COLO668 (cell line): ENCODE measurements around the gene PHF21B.

ENCODE experiments used
- DNase-seq: peaks from one replicate; lab custom pipeline; 2025; ENCODE audit not compliant: unreplicated experiment; lab: John Stamatoyannopoulos, UW

PHF21B gene

DNA sequence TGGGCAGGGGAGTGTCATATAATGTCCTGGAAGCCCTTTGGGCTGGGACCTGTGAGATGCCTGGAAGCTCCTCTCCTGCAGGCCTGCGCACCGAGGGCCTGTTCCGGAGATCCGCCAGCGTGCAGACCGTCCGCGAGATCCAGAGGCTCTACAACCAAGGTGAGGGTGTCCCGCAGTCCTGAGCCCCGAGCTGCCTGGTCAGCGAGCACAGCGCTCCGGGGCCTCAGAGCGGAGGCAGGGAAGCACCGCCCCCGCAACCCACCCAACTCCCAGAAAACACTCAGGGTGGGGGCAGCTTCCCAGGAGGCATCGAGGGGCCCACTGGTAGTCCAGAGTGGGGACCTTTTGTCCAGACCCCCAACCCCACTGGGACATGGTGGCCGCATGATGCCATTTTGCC is 161.9 kb downstream of the PHF21B start:
- DNase-seq: no peak

DNA sequence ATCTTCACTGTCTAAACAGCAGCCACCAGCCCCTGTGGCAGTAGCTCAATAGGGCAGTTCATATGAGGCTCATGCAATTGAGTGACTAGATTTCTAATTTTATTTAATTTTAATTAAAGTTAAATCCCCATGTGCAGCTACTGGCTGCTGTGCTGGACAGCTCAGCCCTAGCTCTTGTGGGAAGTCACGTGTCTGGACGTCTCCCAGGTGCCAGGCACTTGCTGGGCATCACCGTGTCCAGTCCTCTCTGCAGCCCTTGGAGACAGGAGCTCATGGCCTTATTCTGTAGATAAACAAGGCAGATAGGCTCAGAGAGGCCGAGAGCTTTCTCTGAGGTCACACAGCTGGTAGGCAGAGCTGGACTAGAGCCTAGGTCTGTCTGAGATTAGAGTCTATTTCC is 162.4 kb downstream of the PHF21B start:
- DNase-seq: no peak

DNA sequence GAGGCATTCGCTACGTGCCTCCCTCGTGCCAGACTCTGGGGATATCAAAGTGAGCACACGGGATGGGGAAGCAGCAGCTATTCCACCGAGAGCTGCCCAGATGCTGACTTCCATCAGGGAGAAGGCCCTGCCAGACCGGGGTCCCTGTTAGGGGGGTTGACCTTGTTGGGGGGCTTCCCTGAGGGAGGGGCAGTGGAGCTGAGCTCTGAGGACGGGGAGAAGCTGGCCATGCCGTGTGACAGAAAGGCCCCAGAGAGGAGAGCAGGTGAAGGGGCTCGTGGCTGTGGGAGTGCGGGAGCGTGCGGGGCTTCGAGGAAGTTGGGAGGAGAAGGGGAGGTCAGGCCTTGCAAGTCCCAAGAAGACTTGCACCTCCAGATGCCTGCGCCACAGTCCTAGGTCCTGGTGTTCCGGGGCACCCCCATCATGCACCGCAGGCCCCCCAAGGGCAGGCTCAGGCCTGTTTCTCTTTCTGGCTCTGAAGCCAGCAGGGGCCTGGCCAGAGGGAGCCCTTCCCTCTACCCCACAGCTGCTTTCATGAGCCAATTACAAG is 163.0 kb downstream of the PHF21B start:
- no peak for DNase-seq

DNA sequence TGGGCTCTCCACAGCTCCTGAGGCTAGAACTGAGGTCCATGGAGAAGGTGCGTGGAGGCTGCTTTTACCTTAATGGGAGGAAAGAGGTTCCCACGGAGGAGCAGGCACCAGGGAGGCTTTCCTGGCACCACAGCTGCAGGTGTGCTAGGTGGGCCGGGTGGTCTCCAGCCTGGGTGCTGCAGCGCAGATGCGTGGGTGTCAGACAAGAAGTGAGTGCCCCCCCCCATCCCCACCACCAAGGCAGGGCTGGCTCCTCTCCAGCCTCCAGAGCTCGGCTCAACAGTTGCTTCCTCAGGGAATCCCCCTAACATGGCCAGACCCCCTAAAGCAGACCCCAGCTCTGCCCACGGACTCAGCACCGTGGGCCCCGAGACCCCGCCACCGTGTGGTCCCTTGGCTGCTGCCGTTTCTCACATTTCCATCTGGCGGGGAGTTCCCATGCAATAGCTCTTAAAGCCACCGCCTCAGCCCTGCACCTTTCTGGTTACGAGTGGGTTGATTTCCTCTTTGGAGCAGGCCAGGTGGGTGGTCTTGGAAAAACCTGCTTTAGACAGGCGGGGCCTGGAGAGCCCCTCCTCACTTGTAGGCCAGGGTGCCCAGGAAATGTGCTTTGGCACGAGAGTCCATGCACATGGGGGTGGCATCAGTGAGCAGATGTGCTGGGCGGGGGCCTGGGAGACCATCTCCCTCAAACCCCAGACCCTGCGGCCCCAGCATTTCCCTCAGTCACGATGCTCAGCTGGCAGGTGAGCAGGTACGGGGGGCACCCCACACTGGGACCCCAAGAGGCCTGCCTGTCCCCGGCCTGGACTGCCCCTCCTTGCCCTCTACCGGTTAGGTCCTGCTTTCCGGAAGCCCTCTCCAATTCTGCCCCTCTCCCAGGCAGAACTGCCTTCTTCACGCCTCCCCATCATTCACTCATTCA is 163.7 kb downstream of the PHF21B start:
- DNase-seq: no peak

DNA sequence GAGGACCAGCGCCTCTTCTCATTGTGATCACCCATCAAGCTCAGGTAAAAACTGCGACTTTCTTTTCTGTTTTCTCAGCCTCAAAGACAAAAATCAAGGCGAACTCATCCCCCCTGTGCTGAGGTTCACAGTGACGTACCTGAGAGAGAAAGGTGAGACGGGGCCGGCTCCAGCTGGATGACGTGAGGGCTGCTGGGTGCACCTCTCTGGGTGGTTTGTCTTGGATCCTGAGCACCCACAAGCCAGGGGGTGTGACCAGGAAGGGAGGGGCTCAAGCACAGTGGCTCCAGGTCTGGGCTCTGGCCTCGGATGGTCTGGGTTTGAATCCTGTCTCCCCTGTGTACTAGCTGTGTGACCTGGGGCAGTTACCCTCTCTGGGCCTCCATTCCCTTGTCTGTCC is 164.6 kb downstream of the PHF21B start:
- no peak for DNase-seq

- peak; percentile 67 for DNase-seq
Observed at GRCh38 chr22:44842417-44842816, 167.4 kb downstream of the PHF21B start.

GRCh38 chr22:44840611-44841322 is 169.0 kb downstream of the PHF21B start:
- no peak for DNase-seq

- DNase-seq: no peak
Observed at GRCh38 chr22:44839721-44840120, 170.1 kb downstream of the PHF21B start.

GRCh38 chr22:44839061-44839460 is 170.7 kb downstream of the PHF21B start:
- no peak for DNase-seq

DNA sequence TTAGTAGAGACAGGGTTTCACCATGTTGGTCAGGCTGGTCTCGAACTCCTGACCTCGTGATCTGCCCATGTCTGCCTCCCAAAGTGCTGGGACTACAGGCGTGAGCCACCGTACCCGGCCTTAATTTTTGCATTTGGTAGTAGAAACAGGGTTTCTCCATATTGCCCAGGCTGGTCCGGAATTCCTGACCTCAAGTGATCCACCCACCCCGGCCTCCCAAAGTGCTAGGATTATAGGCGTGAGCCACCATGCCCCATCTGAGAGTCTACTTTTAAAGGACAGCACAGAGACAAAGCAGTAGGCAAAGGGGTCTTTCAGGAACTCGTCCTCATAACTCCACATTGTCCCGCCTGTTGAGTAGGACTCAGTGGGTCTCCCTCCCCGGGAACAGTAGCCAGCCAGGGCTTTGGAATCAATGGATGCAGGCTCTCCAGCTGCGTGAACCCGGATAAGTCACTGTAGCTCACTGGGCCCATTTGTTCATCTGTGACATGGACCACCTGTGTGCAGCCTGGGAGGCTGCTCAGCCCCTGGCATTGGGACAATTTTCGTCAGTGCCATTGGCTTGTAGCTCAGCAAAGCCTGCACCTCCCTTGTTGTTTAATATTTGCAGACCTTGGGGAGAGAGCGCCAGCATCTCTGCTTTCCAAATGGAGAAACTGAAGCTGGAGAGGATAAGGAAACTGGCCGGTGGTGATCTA is 171.3 kb downstream of the PHF21B start:
- no peak for DNase-seq

DNA sequence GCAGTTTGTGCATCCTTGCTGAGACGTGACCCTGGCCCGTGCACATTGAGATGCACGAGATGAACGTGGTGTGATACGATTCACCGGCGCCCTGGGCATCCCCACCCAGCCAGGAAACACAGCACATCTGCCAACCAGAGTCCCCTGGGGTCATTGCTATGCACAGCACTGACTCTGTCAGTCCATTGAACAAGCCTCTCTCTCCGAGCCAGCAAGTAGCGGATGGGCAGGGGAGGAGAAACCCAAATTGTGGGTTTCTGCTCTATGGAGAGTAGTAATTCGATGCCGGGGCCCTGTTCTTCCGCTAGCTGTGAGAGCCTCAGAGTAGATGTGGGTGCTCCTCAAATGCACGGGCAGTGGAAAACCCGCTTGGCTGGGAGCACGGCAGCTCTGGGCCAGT is 172.3 kb downstream of the PHF21B start:
- DNase-seq: no peak

DNA sequence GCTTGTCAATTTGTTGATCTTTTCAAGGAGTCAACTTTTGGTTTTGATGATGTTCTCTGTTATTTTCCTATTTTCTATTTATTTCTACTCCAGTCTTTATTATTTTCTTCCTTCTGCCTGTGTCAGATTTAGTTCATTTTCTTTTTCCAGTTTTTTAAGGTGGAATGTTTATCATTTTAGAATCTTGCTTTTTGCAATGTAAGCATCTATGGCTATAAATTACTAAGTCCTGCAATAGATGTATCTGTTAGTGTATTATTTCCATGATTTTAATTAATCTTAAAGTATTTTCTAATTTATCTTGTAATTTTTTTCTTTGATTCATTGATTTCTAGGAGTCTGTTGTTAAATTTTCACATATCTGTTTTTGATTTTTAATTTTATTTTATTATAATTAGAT is 175.7 kb downstream of the PHF21B start:
- DNase-seq: no peak

DNA sequence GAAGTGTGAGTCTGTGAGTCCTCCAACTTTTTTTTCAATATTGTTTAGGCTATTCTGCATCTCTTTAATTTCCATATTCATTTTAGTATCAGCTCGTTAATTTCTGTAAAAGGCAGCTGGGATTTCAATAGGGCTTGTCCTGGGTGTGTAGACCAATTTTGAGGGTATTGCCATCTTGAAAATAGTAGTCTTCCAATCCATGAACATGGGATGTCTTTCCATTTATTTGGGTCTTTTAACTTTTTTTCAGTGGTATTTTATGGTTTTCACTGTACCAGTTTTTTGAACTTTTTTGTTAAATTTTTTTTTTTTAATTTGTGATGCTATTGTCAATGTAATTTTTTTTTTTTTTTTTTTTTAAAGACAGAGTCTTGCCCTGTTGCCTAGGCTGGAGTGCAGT is 177.9 kb downstream of the PHF21B start:
- DNase-seq: no peak
